Cardiac muscle cell (in vitro differentiated cells and primary cell): Measurements from ENCODE around the gene CPAMD8. TPM values are rescaled to one million over a fixed set of nuclear protein-coding genes. Genes with fewer than 3 reads are reported as not detected.
"Not testable (repeated sequence)": the region's sequence is repeated elsewhere in the genome, so short reads cannot be mapped to it uniquely, and the experiment has no call there.

Source experiments
- DNase-seq, 2 donors: peaks; one replicate each; pipeline versions ENCODE4 v3.0.0 to v3.0.0-alpha.2; 2010 to 2017; ENCODE audit warnings: low read depth in 1 of 2, low spot score in 1 of 2
- H3K27ac ChIP-seq: fragments of 200-600 bp; sonication (generic); 2 replicates; pipeline ENCODE4 v1.5.1; 2016
- H3K27me3 ChIP-seq: fragments of 200-600 bp; sonication (generic); 2 replicates; pipeline ENCODE4 v1.6.0; 2016; ENCODE audit warnings: control low read depth
- H3K36me3 ChIP-seq: fragments of 200-600 bp; sonication (generic); 2 replicates; pipeline ENCODE4 v1.5.1; 2016; ENCODE audit warnings: control low read depth
- H3K4me1 ChIP-seq: fragments of 200-600 bp; sonication (generic); 2 replicates; pipeline ENCODE4 v1.8.1; 2017; ENCODE audit warnings: low read depth, mild to moderate bottlenecking, mixed run types
- H3K4me3 ChIP-seq: fragments of 200-600 bp; sonication (generic); 2 replicates; pipeline ENCODE4 v1.5.1; 2016; ENCODE audit warnings: mild to moderate bottlenecking
- H3K9me3 ChIP-seq: fragments of 200-600 bp; sonication (generic); 2 replicates; pipeline ENCODE4 v1.5.1; 2017; ENCODE audit warnings: low read depth, mild to moderate bottlenecking, control low read depth
- CTCF ChIP-seq: IDR thresholded peaks from 2 replicates; pipeline ENCODE4 v1.5.1; 2012; ENCODE audit warnings: low read depth, mild to moderate bottlenecking, low read length
- polyA plus RNA-seq: library from polyadenylated mRNA; unstranded; fragments of >200 nt; fragmentation: Nextera tagmentation; extraction: Ambion mirVana; gene quantifications from 2 replicates; pipeline ENCODE4 v1.2.1, GENCODE V29; 2016
- total RNA-seq: library from RNA; depleted of rRNA; stranded (reverse); fragments of >200 nt; gene quantifications from 2 replicates; pipeline ENCODE4 v1.2.3, GENCODE V29; 2016

The CPAMD8 gene
- total and polyA plus RNA-seq, 2 experiments from 2014 or later = 18.1 to 53.4 TPM

DNA sequence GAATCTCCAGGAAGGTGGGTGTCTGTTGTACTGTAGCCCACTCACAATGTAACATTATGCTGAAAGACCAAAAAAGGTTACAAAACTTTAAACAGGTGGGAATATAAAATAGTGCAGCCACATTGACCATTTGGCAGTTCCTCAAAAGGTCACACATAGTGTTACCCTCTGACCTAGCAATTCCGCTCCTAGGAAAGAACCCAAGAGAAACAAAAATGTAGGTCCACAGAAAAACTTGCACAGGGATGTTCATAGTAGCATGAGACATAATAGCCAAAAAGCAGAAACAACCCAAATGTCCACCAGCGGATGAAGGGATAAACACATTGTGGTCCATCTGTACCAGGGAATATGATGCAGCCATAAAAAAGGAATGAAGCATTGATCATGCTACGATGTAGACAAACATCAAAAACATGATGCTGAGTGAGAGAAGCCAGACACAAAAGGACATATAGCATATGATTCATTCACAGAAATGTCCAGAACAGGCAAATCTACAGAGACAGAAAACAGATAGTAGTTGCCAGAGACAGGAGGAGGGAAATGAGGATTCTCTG is 27.9 kb downstream of the CPAMD8 start:
- Histone ChIP-seq H3K4me3 (no peak overlapping the region), H3K36me3 (no peaks in the 10 kb centered on the region), H3K4me1 (no peaks in the 10 kb centered on the region), H3K9me3 (no peaks in the 10 kb centered on the region), H3K27ac (no peak overlapping the region), H3K27me3 (no peaks in the 10 kb centered on the region)
- TF ChIP-seq CTCF = no peak
- no peak for DNase-seq

- H3K27me3 ChIP-seq, DNase-seq, H3K4me3 ChIP-seq, H3K4me1 ChIP-seq, H3K36me3 ChIP-seq, H3K27ac ChIP-seq, H3K9me3 ChIP-seq: not testable (repeated sequence)
Measured at GRCh38 chr19:16996838-16997490, 29.6 kb downstream of the CPAMD8 start.

DNA sequence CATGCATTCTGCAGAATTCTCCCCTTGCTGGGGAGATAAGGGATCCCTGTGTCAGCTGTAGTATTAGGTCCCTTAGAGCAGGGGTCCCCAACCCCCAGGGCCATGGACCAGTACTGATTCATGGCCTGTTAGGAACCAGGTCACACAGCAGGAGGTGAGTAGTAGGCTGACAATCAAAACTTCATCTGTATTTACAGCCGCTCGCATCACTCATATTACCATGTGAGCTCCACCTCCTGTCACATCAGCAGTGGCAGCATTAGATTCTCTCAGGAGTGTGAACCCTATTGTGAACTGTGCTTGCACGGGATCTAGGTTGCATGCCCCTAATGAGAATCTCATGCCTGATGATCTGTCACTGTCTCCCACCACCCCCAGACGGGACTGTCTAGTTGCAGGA is 37.9 kb downstream of the CPAMD8 start:
- no peak overlapping the region for H3K4me3 ChIP-seq
- no peaks in the 10 kb centered on the region for H3K4me1 ChIP-seq
- no peaks in the 10 kb centered on the region for H3K27me3 ChIP-seq
- DNase-seq = no peak
- TF ChIP-seq CTCF = no peak
- no peaks in the 10 kb centered on the region for H3K36me3 ChIP-seq
- no peaks in the 10 kb centered on the region for H3K9me3 ChIP-seq
- H3K27ac ChIP-seq = no peak overlapping the region

DNA sequence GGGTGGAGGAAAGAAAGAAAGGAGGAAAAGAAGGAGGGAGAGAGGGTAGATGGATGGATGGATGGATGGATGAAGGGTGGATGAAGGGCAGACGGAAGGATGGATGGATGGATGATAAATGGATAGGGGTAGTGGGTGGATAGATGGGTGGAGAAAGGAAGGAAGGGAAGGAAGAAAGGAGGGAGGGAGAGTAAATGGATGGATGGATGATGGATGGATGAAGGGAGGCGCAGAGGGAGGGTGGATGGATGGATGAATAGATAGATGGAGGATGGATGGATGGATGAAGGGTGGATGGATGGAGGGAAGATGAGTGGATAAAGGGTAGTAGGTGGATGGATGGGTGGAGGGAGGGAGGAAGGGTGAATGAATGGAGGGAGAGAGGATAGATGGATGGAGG is 41.2 kb downstream of the CPAMD8 start:
- H3K27me3 ChIP-seq = no peaks in the 10 kb centered on the region
- DNase-seq = no peak
- no peaks in the 10 kb centered on the region for H3K4me1 ChIP-seq
- H3K27ac ChIP-seq = no peak overlapping the region
- no peak overlapping the region for H3K4me3 ChIP-seq
- no peaks in the 10 kb centered on the region for H3K9me3 ChIP-seq
- TF ChIP-seq CTCF = no peak
- no peaks in the 10 kb centered on the region for H3K36me3 ChIP-seq

GRCh38 chr19:16982586-16982985 is 44.0 kb downstream of the CPAMD8 start:
- not testable (repeated sequence) for H3K4me3 ChIP-seq, H3K9me3 ChIP-seq, H3K36me3 ChIP-seq, DNase-seq, H3K27ac ChIP-seq, H3K4me1 ChIP-seq, H3K27me3 ChIP-seq

DNA sequence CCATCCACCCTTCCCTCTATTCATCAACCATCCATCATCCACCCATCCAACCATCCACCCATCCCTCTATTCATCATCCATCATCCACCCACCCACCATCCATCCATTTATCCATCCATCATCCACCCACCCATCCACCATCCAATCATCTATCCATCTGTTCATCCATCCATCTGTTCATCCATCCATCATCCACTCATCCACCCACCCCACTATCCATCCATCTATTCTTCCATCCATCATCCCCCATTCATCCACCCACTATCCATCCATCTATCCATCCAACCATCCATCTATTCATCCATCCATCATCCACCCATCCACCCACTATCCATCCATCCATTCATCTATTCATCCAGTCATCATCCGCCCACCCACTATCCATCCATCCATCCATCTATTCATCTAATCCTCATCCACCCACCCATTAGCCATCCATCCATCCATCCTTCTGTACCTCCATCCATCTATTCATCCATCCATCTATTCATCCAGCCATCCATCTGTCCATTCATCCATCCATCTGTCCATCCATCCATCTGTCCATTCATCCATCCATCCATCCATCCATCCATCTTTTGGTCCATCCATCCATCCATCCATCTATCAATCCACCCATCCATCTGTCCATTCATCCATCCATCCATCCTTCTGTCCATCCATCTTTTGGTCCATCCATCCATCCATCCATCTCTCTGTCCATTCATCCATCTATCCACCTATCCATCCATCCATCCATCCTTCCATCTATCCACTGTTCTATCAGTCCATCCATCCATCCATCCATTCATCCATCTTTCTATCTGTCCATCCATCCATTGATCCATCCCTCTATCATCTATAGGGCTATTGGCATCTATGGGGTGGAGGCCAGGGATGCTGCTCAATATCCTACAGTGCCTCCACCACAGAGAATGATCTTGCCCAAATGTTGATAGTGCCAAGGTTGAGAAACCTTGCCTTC is 47.5 kb downstream of the CPAMD8 start:
- Histone ChIP-seq H3K4me3 (no peak overlapping the region), H3K27me3 (no peaks in the 10 kb centered on the region), H3K9me3 (no peaks in the 10 kb centered on the region), H3K36me3 (no peaks in the 10 kb centered on the region), H3K4me1 (no peaks in the 10 kb centered on the region), H3K27ac (no peak overlapping the region)
- TF ChIP-seq CTCF = no peak
- DNase-seq = no peak
